GM23338 (cell line): ENCODE measurements around the gene KDM7A. TPM values are rescaled to one million over a fixed set of nuclear protein-coding genes. Genes with fewer than 3 reads are reported as not detected.

Experiments
- ATAC-seq: fragments of 200-7000 bp; cut with Tn5 transposase; 3 replicates; pipeline ENCODE4 v1.9.1; 2020
- DNase-seq: peaks from one replicate; pipeline ENCODE4 v3.0.0-alpha.2; 2015; ENCODE audit warnings: low spot score
- H2AFZ ChIP-seq: fragments of 200-600 bp; sonication (generic); 2 replicates; pipeline ENCODE4 v1.8.0; 2016; ENCODE audit warnings: antibody characterized with exemption, mild to moderate bottlenecking, moderate library complexity
- H3F3A ChIP-seq: fragments of 200-600 bp; sonication (generic); replicated peaks from 2 replicates; pipeline ENCODE4 v1.8.0; 2017; ENCODE audit warnings: antibody characterized with exemption, mixed run types, low read depth
- H3K27ac ChIP-seq: fragments of 200-600 bp; sonication (generic); 2 replicates; pipeline ENCODE4 v1.6.1; 2016; ENCODE audit warnings: low read depth
- H3K27me3 ChIP-seq: fragments of 200-600 bp; sonication (generic); 2 replicates; pipeline ENCODE4 v1.8.0; 2016; ENCODE audit warnings: mild to moderate bottlenecking, mixed run types, moderate library complexity; ENCODE audit not compliant: insufficient read depth
- H3K36me3 ChIP-seq: fragments of 200-600 bp; sonication (generic); 2 replicates; pipeline ENCODE4 v1.8.0; 2016; ENCODE audit warnings: mild to moderate bottlenecking; ENCODE audit not compliant: insufficient read depth
- H3K4me1 ChIP-seq: fragments of 200-600 bp; sonication (generic); 2 replicates; pipeline ENCODE4 v1.8.0; 2016; ENCODE audit warnings: mild to moderate bottlenecking, moderate library complexity; ENCODE audit not compliant: insufficient read depth
- H3K4me2 ChIP-seq: fragments of 200-600 bp; sonication (generic); 2 replicates; pipeline ENCODE4 v1.7.1; 2017; ENCODE audit warnings: mixed run types
- H3K4me3 ChIP-seq: fragments of 200-600 bp; sonication (generic); 2 replicates; pipeline ENCODE4 v1.6.1; 2016; ENCODE audit warnings: mixed run types
- H3K79me2 ChIP-seq: fragments of 200-600 bp; sonication (generic); replicated peaks from 2 replicates; pipeline ENCODE4 v1.8.0; 2017; ENCODE audit warnings: mild to moderate bottlenecking; ENCODE audit not compliant: insufficient read depth
- H3K9me2 ChIP-seq: fragments of 200-600 bp; sonication (generic); 2 replicates; pipeline ENCODE4 v1.8.0; 2017; ENCODE audit not compliant: insufficient read depth
- H4K20me1 ChIP-seq: fragments of 200-600 bp; sonication (generic); replicated peaks from 2 replicates; pipeline ENCODE4 v1.8.0; 2017; ENCODE audit warnings: mild to moderate bottlenecking; ENCODE audit not compliant: insufficient read depth
- H3K27ac Mint-ChIP-seq: 2 replicates; pipeline ENCODE4 v1.8.0; 2020; ENCODE audit warnings: inconsistent platforms, mild to moderate bottlenecking, moderate library complexity, mixed read lengths
- H3K27me3 Mint-ChIP-seq: 3 replicates; pipeline ENCODE4 v1.8.0; 2022; ENCODE audit warnings: low read depth, mild to moderate bottlenecking, moderate library complexity, mixed read lengths, inconsistent platforms; ENCODE audit not compliant: insufficient read depth, poor library complexity
- H3K36me3 Mint-ChIP-seq: 3 replicates; pipeline ENCODE4 v1.8.0; 2021; ENCODE audit warnings: low read depth, mild to moderate bottlenecking, inconsistent platforms, moderate library complexity, mixed read lengths
- H3K4me1 Mint-ChIP-seq: 3 replicates; pipeline ENCODE4 v1.8.0; 2020; ENCODE audit warnings: mild to moderate bottlenecking, inconsistent platforms, mixed read lengths
- H3K4me3 Mint-ChIP-seq: 3 replicates; pipeline ENCODE4 v1.8.0; 2021; ENCODE audit warnings: moderate library complexity, mild to moderate bottlenecking, inconsistent platforms, mixed read lengths
- H3K9me3 Mint-ChIP-seq: 3 replicates; pipeline ENCODE4 v1.8.0; 2020; ENCODE audit warnings: moderate library complexity, mild to moderate bottlenecking, inconsistent platforms, mixed read lengths
- CREB1 ChIP-seq: fragments of 250-450 bp; sonication (Bioruptor Pico); IDR thresholded peaks from 2 replicates; pipeline ENCODE4 v1.5.0; 2020; ENCODE audit warnings: low read depth, mild to moderate bottlenecking, moderate library complexity
- CTCF ChIP-seq, 2 experiments: fragments of 200-600 bp in 1 of 2; sonication (generic) in 1 of 2; conservative IDR thresholded peaks; 2 replicates each; pipeline versions ENCODE4 v1.5.1 to v1.6.1; 2016 to 2017; ENCODE audit warnings: antibody characterized with exemption in 2 of 2, low read depth in 2 of 2, mild to moderate bottlenecking in 2 of 2, moderate library complexity in 1 of 2
- ETS1 ChIP-seq: IDR thresholded peaks from 2 replicates; pipeline ENCODE4 v1.6.1; 2016; ENCODE audit warnings: antibody characterized with exemption
- EZH2 ChIP-seq: fragments of 200-600 bp; sonication (generic); IDR thresholded peaks from one replicate; pipeline ENCODE4 v1.8.0; 2017; ENCODE audit warnings: antibody characterized with exemption, mild to moderate bottlenecking, low read depth; ENCODE audit not compliant: unreplicated experiment
- EZH2phosphoT487 ChIP-seq: fragments of 200-600 bp; sonication (generic); IDR thresholded peaks from one replicate; pipeline ENCODE4 v1.8.1; 2018; ENCODE audit warnings: antibody characterized with exemption; ENCODE audit not compliant: unreplicated experiment
- JUNB ChIP-seq: IDR thresholded peaks from one replicate; pipeline ENCODE4 v1.6.1; 2016; ENCODE audit warnings: antibody characterized with exemption; ENCODE audit not compliant: unreplicated experiment
- NANOG ChIP-seq: IDR thresholded peaks from 2 replicates; pipeline ENCODE4 v1.6.1; 2016; ENCODE audit warnings: antibody characterized with exemption, borderline replicate concordance
- POLR2AphosphoS5 ChIP-seq: IDR thresholded peaks from 2 replicates; pipeline ENCODE4 v1.6.1; 2016; ENCODE audit warnings: antibody characterized with exemption, low read depth
- STAT1 ChIP-seq: IDR thresholded peaks from one replicate; pipeline ENCODE4 v1.6.1; 2016; ENCODE audit warnings: antibody characterized with exemption; ENCODE audit not compliant: unreplicated experiment
- ZNF114 ChIP-seq: fragments of 250-450 bp; sonication (Bioruptor Pico); IDR thresholded peaks from 2 replicates; pipeline ENCODE4 v1.5.0; 2020; ENCODE audit warnings: mild to moderate bottlenecking, moderate library complexity
- ZNF331 ChIP-seq: fragments of 250-450 bp; sonication (Bioruptor Pico); IDR thresholded peaks from 2 replicates; pipeline ENCODE4 v1.5.0; 2020; ENCODE audit warnings: low read depth, mild to moderate bottlenecking, moderate library complexity
- ZNF462 ChIP-seq: fragments of 250-450 bp; sonication (Bioruptor Pico); IDR thresholded peaks from 2 replicates; pipeline ENCODE4 v1.5.0; 2020; ENCODE audit warnings: mild to moderate bottlenecking, moderate library complexity
- polyA plus RNA-seq: library from polyadenylated mRNA; unstranded; fragments of >200 nt; fragmentation: Nextera tagmentation; extraction: Ambion mirVana; gene quantifications from 2 replicates; pipeline ENCODE4 v1.2.1, GENCODE V29; 2016
- total RNA-seq: library from RNA; depleted of rRNA; stranded (reverse); fragments of >200 nt; shearing (Covaris generic); gene quantifications from 2 replicates; pipeline ENCODE4 v1.2.3, GENCODE V29; 2014

KDM7A gene
- total and polyA plus RNA-seq, 2 experiments from 2014 or later, result 2.3 to 10.8 TPM

- no peak overlapping the region for H3K4me3 Mint-ChIP-seq
- TF ChIP-seq EZH2, result no peak
These were observed 2.6 kb upstream of the KDM7A start for GRCh38 chr7:140179339-140179738.

GRCh38 chr7:140176122-140176701, 571 bp downstream of the KDM7A start:
- no peaks in the 10 kb centered on the region for H3K4me1 ChIP-seq
- Mint-ChIP-seq H3K4me3 (peak overlapping the region; percentile 97; the same call in 2 of the 3 replicates), H3K27ac (no peak overlapping the region), H3K27me3 (peaks cover 27% of the 10 kb centered on the region), H3K9me3 (peaks cover 9% of the 10 kb centered on the region; the same call in 2 of the 3 replicates), H3K4me1 (peaks cover 10% of the 10 kb centered on the region), H3K36me3 (0 out of 3 replicates have a peak, but pooled peaks cover 2% of the 10 kb centered on the region)
- peaks cover 23% of the 10 kb centered on the region for H3K27me3 ChIP-seq
- no peaks in the 10 kb centered on the region; the same call in 1 of the 2 replicates for H3F3A ChIP-seq
- peaks cover 10% of the 10 kb centered on the region; the same call in 1 of the 2 replicates for H4K20me1 ChIP-seq
- H3K36me3 ChIP-seq, result no peaks in the 10 kb centered on the region
- peak overlapping the region; percentile 97 for H3K4me3 ChIP-seq
- H3K79me2 ChIP-seq, result peaks cover 35% of the 10 kb centered on the region
- H3K9me2 ChIP-seq, result no peaks in the 10 kb centered on the region
- H3K4me2 ChIP-seq, result peak overlapping the region; percentile 81
- DNase-seq, result peak; percentile 34
- no peak overlapping the region for H3K27ac ChIP-seq
- no peak overlapping the region for H2AFZ ChIP-seq
- ATAC-seq, result no peak; the same call in 2 of the 3 replicates
- TF ChIP-seq JUNB (no peak), ETS1 (no peak), CTCF (conservative IDR thresholded peaks at IDR 0.05; ENCODE audit: low read depth in 2 of 2) (no peak), POLR2AphosphoS5 (no peak), CREB1 (no peak), ZNF331 (CRISPR knock-in tag) (no peak), ZNF462 (no peak), STAT1 (no peak), NANOG (no peak), EZH2 (no peak), EZH2phosphoT487 (no peak), ZNF114 (CRISPR knock-in tag) (no peak)

More at GRCh38 chr7:140179339-140179738, 2.6 kb upstream of the KDM7A start:
- Mint-ChIP-seq H3K27ac (no peak overlapping the region), H3K9me3 (peaks cover 9% of the 10 kb centered on the region; the same call in 2 of the 3 replicates), H3K27me3 (peaks cover 25% of the 10 kb centered on the region), H3K4me1 (peaks cover 10% of the 10 kb centered on the region), H3K36me3 (0 out of 3 replicates have a peak, but pooled peaks cover 2% of the 10 kb centered on the region)
- H3K4me2 ChIP-seq, result no peak overlapping the region
- H3K9me2 ChIP-seq, result no peaks in the 10 kb centered on the region
- H3K36me3 ChIP-seq, result no peaks in the 10 kb centered on the region
- H3K79me2 ChIP-seq, result peaks cover 6% of the 10 kb centered on the region
- H3K4me3 ChIP-seq, result no peak overlapping the region
- no peak for DNase-seq
- H4K20me1 ChIP-seq, result 0 out of 2 replicates have a peak, but pooled peaks cover 1% of the 10 kb centered on the region
- no peaks in the 10 kb centered on the region for H3K4me1 ChIP-seq
- no peak for ATAC-seq
- H2AFZ ChIP-seq, result no peak overlapping the region
- H3K27ac ChIP-seq, result no peak overlapping the region
- H3K27me3 ChIP-seq, result peaks cover 23% of the 10 kb centered on the region
- H3F3A ChIP-seq, result no peaks in the 10 kb centered on the region; the same call in 1 of the 2 replicates
